22Rv1 (cell line): Measurements from ENCODE around the gene ALDH1A3.

Experiments
- CTCF ChIP-seq: fragments of 450-650 bp; IDR thresholded peaks from 2 replicates; pipeline ENCODE4 v1.5.1; 2017; ENCODE audit warnings: mild to moderate bottlenecking
- ZFX ChIP-seq: fragments of 450-650 bp; IDR thresholded peaks from 2 replicates; pipeline ENCODE4 v1.6.1; 2017; ENCODE audit warnings: antibody characterized with exemption, borderline replicate concordance

GRCh38 chr15:100879464-100880138, at the start of gene ALDH1A3:
- no peak for TF ChIP-seq CTCF
- TF ChIP-seq ZFX = no peak
